Measurements from ENCODE around the gene RAB8A.

Gene RAB8A

GRCh38 chr19:16142032-16142580 lies 30.4 kb downstream of the RAB8A start:
- DNase-seq (ENCODE audit: low read depth), result no peak

- peak; percentile 75 for DNase-seq (ENCODE audit: low read depth)
Observed at GRCh38 chr19:16143399-16144215, 31.9 kb downstream of the RAB8A start, which contains the start of gene HSH2D. Gene HSH2D, plus strand, starts transcription at chr19:16143685. Its CDS starts 5,066 bp downstream, at chr19:16148751.

- no peak for DNase-seq (ENCODE audit: low read depth)
Observed at GRCh38 chr19:16144216-16144581, 32.5 kb downstream of the RAB8A start.

GRCh38 chr19:16146112-16146511 lies 34.4 kb downstream of the RAB8A start:
- no peak for DNase-seq (ENCODE audit: low read depth)

- no peak for DNase-seq (ENCODE audit: low read depth)
Observed at GRCh38 chr19:16148443-16149229, 36.9 kb downstream of the RAB8A start.

- DNase-seq (ENCODE audit: low read depth), result no peak
Observed at GRCh38 chr19:16153582-16154336, 42.1 kb downstream of the RAB8A start.

GRCh38 chr19:16154557-16154956 lies 42.9 kb downstream of the RAB8A start:
- DNase-seq (ENCODE audit: low read depth), result no peak

- no peak for DNase-seq (ENCODE audit: low read depth)
Observed at GRCh38 chr19:16155128-16155527, 43.4 kb downstream of the RAB8A start.

- no peak for DNase-seq (ENCODE audit: low read depth)
Observed at GRCh38 chr19:16156904-16157303, 45.2 kb downstream of the RAB8A start.

- DNase-seq (ENCODE audit: low read depth), result no peak
Observed at GRCh38 chr19:16157601-16158000, 45.9 kb downstream of the RAB8A start.

- DNase-seq (ENCODE audit: low read depth), result no peak
Observed at GRCh38 chr19:16159655-16160054, 48.0 kb downstream of the RAB8A start.

- DNase-seq (ENCODE audit: low read depth), result no peak
Observed at GRCh38 chr19:16160445-16160942, 48.8 kb downstream of the RAB8A start.

- DNase-seq (ENCODE audit: low read depth), result no peak
Observed at GRCh38 chr19:16160943-16161560, 49.4 kb downstream of the RAB8A start.

GRCh38 chr19:16161840-16162239 lies 50.2 kb downstream of the RAB8A start:
- no peak for DNase-seq (ENCODE audit: low read depth)

- no peak for DNase-seq (ENCODE audit: low read depth)
Observed at GRCh38 chr19:16164222-16164890, 52.7 kb downstream of the RAB8A start.

- DNase-seq (ENCODE audit: low read depth), result no peak
Observed at GRCh38 chr19:16166417-16166816, 54.7 kb downstream of the RAB8A start.

GRCh38 chr19:16167055-16167454 lies 55.4 kb downstream of the RAB8A start:
- DNase-seq (ENCODE audit: low read depth), result no peak

GRCh38 chr19:16168465-16169081 lies 56.9 kb downstream of the RAB8A start:
- DNase-seq (ENCODE audit: low read depth), result no peak

- DNase-seq (ENCODE audit: low read depth), result no peak
Observed at GRCh38 chr19:16170134-16170533, 58.4 kb downstream of the RAB8A start.

GRCh38 chr19:16175954-16176353 lies 64.3 kb downstream of the RAB8A start:
- no peak for DNase-seq (ENCODE audit: low read depth)
